Glutamatergic neuron (in vitro differentiated cells): ENCODE data around the gene GALNT5. TPM values are rescaled to one million over a fixed set of nuclear protein-coding genes. Genes with fewer than 3 reads are reported as not detected.

Source experiments
- DNase-seq: peaks from one replicate; pipeline ENCODE4 v3.0.0; 2022
- H3K27ac Mint-ChIP-seq: one replicate; pipeline ENCODE4 v1.8.0; 2020; ENCODE audit warnings: mild to moderate bottlenecking, mixed read lengths, inconsistent platforms; ENCODE audit not compliant: unreplicated experiment
- H3K27me3 Mint-ChIP-seq: one replicate; pipeline ENCODE4 v1.8.0; 2020; ENCODE audit warnings: mild to moderate bottlenecking, moderate library complexity, mixed read lengths, inconsistent platforms; ENCODE audit not compliant: unreplicated experiment
- H3K36me3 Mint-ChIP-seq: one replicate; pipeline ENCODE4 v1.8.0; 2020; ENCODE audit warnings: mild to moderate bottlenecking, mixed read lengths, inconsistent platforms; ENCODE audit not compliant: unreplicated experiment
- H3K4me1 Mint-ChIP-seq: one replicate; pipeline ENCODE4 v1.8.0; 2020; ENCODE audit warnings: mild to moderate bottlenecking, low read depth, mixed read lengths, inconsistent platforms; ENCODE audit not compliant: unreplicated experiment
- H3K4me3 Mint-ChIP-seq: one replicate; pipeline ENCODE4 v1.8.0; 2020; ENCODE audit warnings: mild to moderate bottlenecking, mixed read lengths, inconsistent platforms; ENCODE audit not compliant: unreplicated experiment
- H3K9me3 Mint-ChIP-seq: one replicate; pipeline ENCODE4 v1.8.0; 2020; ENCODE audit warnings: mild to moderate bottlenecking, moderate library complexity, mixed read lengths, inconsistent platforms; ENCODE audit not compliant: unreplicated experiment
- CTCF ChIP-seq: fragments of 200-600 bp; sonication (generic); IDR thresholded peaks from one replicate; pipeline ENCODE4 v1.5.0; 2021; ENCODE audit not compliant: partially characterized antibody, unreplicated experiment
- total RNA-seq: library from RNA; stranded (reverse); fragmentation: NEBNext Ultra II Directional; extraction: Animal tissue kit (Norgen Biotek cat#: 25700); gene quantifications from one replicate; pipeline ENCODE4 v1.2.1, GENCODE V29; 2021; ENCODE audit not compliant: unreplicated experiment

GALNT5 gene
- total RNA-seq, 1 donor from 2014 or later = 0.10 TPM

GRCh38 chr2:157250836-157251235 lies 6.7 kb upstream of the GALNT5 start:
- Mint-ChIP-seq H3K36me3 (no peaks in the 10 kb centered on the region), H3K9me3 (no peaks in the 10 kb centered on the region), H3K27ac (no peak overlapping the region), H3K27me3 (no peaks in the 10 kb centered on the region), H3K4me3 (no peak overlapping the region), H3K4me1 (peaks cover 12% of the 10 kb centered on the region)
- DNase-seq = no peak
- no peak for TF ChIP-seq CTCF

GRCh38 chr2:157251932-157252331 lies 5.6 kb upstream of the GALNT5 start:
- Mint-ChIP-seq H3K36me3 (no peaks in the 10 kb centered on the region), H3K27me3 (no peaks in the 10 kb centered on the region), H3K4me3 (no peak overlapping the region), H3K4me1 (peaks cover 6% of the 10 kb centered on the region), H3K27ac (no peak overlapping the region), H3K9me3 (no peaks in the 10 kb centered on the region)
- DNase-seq = no peak
- no peak for TF ChIP-seq CTCF

GRCh38 chr2:157252529-157252928 lies 5.0 kb upstream of the GALNT5 start:
- TF ChIP-seq CTCF = no peak
- Mint-ChIP-seq H3K9me3 (no peaks in the 10 kb centered on the region), H3K4me1 (peaks cover 8% of the 10 kb centered on the region), H3K27ac (no peak overlapping the region), H3K27me3 (no peaks in the 10 kb centered on the region), H3K36me3 (no peaks in the 10 kb centered on the region), H3K4me3 (no peak overlapping the region)
- DNase-seq = no peak

- DNase-seq = no peak
- TF ChIP-seq CTCF = no peak
- Mint-ChIP-seq H3K27me3 (no peaks in the 10 kb centered on the region), H3K27ac (no peak overlapping the region), H3K9me3 (no peaks in the 10 kb centered on the region), H3K36me3 (no peaks in the 10 kb centered on the region), H3K4me3 (no peak overlapping the region), H3K4me1 (peaks cover 8% of the 10 kb centered on the region)
Measured at GRCh38 chr2:157254041-157254440, 3.5 kb upstream of the GALNT5 start.

GRCh38 chr2:157255746-157256145 lies 1.8 kb upstream of the GALNT5 start:
- Mint-ChIP-seq H3K4me3 (no peak overlapping the region), H3K27me3 (no peaks in the 10 kb centered on the region), H3K36me3 (no peaks in the 10 kb centered on the region), H3K4me1 (peaks cover 9% of the 10 kb centered on the region), H3K9me3 (no peaks in the 10 kb centered on the region), H3K27ac (no peak overlapping the region)
- TF ChIP-seq CTCF = no peak
- DNase-seq = no peak
